HEK293 (cell line): ENCODE measurements around the gene HES7.

Source experiments
- MZF1 ChIP-seq: fragments of 450-650 bp; formaldehyde crosslinking; IDR thresholded peaks from 2 replicates; pipeline ENCODE4 v1.5.1; 2017; ENCODE audit warnings: missing biosample characterization, missing genetic modification characterization, borderline replicate concordance
- ZEB2 ChIP-seq: fragments of 450-650 bp; formaldehyde crosslinking; IDR thresholded peaks from 2 replicates; pipeline ENCODE4 v1.5.1; 2016; ENCODE audit warnings: missing biosample characterization, missing genetic modification characterization
- ZNF138 ChIP-seq: fragments of 450-650 bp; formaldehyde crosslinking; IDR thresholded peaks from 2 replicates; pipeline ENCODE4 v1.5.1; 2016; ENCODE audit warnings: missing biosample characterization, missing genetic modification characterization, borderline replicate concordance
- ZNF157 ChIP-seq: fragments of 450-650 bp; formaldehyde crosslinking; IDR thresholded peaks from 2 replicates; pipeline ENCODE4 v1.5.1; 2016; ENCODE audit warnings: missing biosample characterization, missing genetic modification characterization
- ZNF580 ChIP-seq: fragments of 450-650 bp; formaldehyde crosslinking; IDR thresholded peaks from 2 replicates; pipeline ENCODE4 v1.5.1; 2016; ENCODE audit warnings: missing biosample characterization, missing genetic modification characterization
- TF ChIP-seq, protein P1 (sequence below): fragments of 450-650 bp; formaldehyde crosslinking; IDR thresholded peaks from 2 replicates; pipeline ENCODE4 v1.5.1; 2016; ENCODE audit warnings: missing biosample characterization, missing genetic modification characterization

Gene HES7

DNA sequence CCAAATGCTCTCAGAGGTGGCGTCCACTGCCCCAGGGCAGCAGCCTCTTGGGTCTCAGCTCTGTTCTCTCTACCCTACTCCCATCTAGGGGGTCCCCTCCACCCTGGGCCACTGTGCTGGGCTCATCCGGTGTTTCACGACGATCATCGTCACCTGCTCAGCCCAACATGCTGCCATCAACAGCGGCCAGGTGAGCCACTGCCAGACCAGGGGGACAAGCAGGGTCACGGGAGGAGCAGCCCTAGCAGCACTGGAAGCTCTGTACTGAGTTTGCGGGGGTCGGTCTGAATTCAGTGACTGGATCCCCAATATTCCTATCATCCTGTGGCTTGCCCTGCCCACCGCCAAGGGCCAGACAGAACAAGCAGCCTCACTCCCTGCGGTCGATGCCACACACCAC, 52.4 kb downstream of the HES7 start (continued):
- TF ChIP-seq, protein P1, sequence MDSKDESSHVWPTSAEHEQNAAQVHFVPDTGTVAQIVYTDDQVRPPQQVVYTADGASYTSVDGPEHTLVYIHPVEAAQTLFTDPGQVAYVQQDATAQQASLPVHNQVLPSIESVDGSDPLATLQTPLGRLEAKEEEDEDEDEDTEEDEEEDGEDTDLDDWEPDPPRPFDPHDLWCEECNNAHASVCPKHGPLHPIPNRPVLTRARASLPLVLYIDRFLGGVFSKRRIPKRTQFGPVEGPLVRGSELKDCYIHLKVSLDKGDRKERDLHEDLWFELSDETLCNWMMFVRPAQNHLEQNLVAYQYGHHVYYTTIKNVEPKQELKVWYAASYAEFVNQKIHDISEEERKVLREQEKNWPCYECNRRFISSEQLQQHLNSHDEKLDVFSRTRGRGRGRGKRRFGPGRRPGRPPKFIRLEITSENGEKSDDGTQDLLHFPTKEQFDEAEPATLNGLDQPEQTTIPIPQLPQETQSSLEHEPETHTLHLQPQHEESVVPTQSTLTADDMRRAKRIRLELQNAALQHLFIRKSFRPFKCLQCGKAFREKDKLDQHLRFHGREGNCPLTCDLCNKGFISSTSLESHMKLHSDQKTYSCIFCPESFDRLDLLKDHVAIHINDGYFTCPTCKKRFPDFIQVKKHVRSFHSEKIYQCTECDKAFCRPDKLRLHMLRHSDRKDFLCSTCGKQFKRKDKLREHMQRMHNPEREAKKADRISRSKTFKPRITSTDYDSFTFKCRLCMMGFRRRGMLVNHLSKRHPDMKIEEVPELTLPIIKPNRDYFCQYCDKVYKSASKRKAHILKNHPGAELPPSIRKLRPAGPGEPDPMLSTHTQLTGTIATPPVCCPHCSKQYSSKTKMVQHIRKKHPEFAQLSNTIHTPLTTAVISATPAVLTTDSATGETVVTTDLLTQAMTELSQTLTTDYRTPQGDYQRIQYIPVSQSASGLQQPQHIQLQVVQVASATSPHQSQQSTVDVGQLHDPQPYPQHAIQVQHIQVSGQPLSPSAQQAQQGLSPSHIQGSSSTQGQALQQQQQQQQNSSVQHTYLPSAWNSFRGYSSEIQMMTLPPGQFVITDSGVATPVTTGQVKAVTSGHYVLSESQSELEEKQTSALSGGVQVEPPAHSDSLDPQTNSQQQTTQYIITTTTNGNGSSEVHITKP (tag by site-specific recombination): no peak
- TF ChIP-seq ZNF580: no peak
- no peak for TF ChIP-seq ZNF138 (tag by site-specific recombination)
- TF ChIP-seq ZNF157 (tag by site-specific recombination): no peak
- TF ChIP-seq MZF1 (tag by site-specific recombination): no peak
- no peak for TF ChIP-seq ZEB2
